Duodenal mucosa (tissue), 2 donors: ENCODE measurements around the gene EDN1.
A peak's percentile ranks its signal among the peaks of the same experiment; 100 is the strongest.
"Not testable (repeated sequence)": the region's sequence is repeated elsewhere in the genome, so short reads cannot be mapped to it uniquely, and the experiment has no call there.

Experiments
- H3K27ac ChIP-seq: one replicate; pipeline ENCODE4 v1.7.0; 2013; ENCODE audit warnings: low read depth, low read length
- H3K27me3 ChIP-seq, 2 donors: one replicate each; pipeline ENCODE4 v1.7.0; 2013; ENCODE audit warnings: low read length in 2 of 2, control low read depth in 1 of 2; ENCODE audit not compliant: insufficient read depth in 2 of 2, control insufficient read depth in 1 of 2
- H3K36me3 ChIP-seq, 2 donors: one replicate each; pipeline ENCODE4 v1.7.0; 2013; ENCODE audit warnings: low read length in 2 of 2, control low read depth in 1 of 2; ENCODE audit not compliant: insufficient read depth in 2 of 2, control insufficient read depth in 1 of 2
- H3K4me1 ChIP-seq, 2 donors: one replicate each; pipeline ENCODE4 v1.7.0; 2013; ENCODE audit warnings: low read length in 2 of 2, control low read depth in 1 of 2; ENCODE audit not compliant: insufficient read depth in 2 of 2, control insufficient read depth in 1 of 2
- H3K4me3 ChIP-seq, 2 donors: one replicate each; pipeline ENCODE4 v1.7.0; 2013; ENCODE audit warnings: low read length in 2 of 2, low read depth in 1 of 2
- H3K9ac ChIP-seq, 2 donors: one replicate each; pipeline ENCODE4 v1.7.0; 2013; ENCODE audit warnings: low read length in 2 of 2, low read depth in 1 of 2
- H3K9me3 ChIP-seq, 2 donors: one replicate each; pipeline ENCODE4 v1.7.0; 2013; ENCODE audit warnings: low read length in 2 of 2, control low read depth in 1 of 2; ENCODE audit not compliant: control insufficient read depth in 1 of 2

The EDN1 gene

DNA sequence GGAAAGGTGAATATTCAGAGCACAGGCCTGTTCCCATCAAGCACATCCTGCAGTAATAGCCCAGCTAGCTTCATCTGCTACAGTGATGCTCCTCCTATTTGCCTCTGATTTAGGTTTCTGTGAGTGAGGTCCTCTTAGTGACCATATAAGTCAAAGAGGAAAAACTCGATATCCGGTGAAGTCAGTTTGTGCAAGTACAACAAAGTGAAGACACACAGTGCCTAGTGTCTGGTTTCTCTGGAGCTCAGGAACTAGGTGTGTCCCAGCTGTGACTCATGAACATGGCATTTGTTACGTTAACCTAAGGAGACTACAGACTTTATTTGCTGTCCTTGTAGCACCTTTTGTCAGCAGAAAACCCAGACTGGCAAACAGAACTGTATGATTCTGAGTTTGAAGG is 33.9 kb downstream of the EDN1 start:
- no peak overlapping the region for H3K9ac ChIP-seq
- no peak overlapping the region for H3K4me3 ChIP-seq
- no peak overlapping the region for H3K27ac ChIP-seq

GRCh38 chr6:12324748-12325147 is 34.6 kb downstream of the EDN1 start:
- Histone ChIP-seq H3K4me1 (peaks cover 8 to 18% of the 10 kb centered on the region in 2 donors), H3K27me3 (no peaks in the 10 kb centered on the region), H3K36me3 (no peaks in the 10 kb centered on the region), H3K27ac (peak overlapping the region; percentile 10), H3K9ac (no peak overlapping the region), H3K9me3 (no peaks in the 10 kb centered on the region), H3K4me3 (no peak overlapping the region)

More for the DNA sequence above, 33.9 kb downstream of the EDN1 start:
- Histone ChIP-seq H3K9me3 (no peaks in the 10 kb centered on the region), H3K4me1 (peaks cover 8 to 18% of the 10 kb centered on the region in 2 donors), H3K27me3 (no peaks in the 10 kb centered on the region), H3K36me3 (no peaks in the 10 kb centered on the region)

- no peaks in the 10 kb centered on the region for H3K36me3 ChIP-seq
- H3K4me1 ChIP-seq, result peaks cover 8 to 18% of the 10 kb centered on the region in 2 donors
- no peak overlapping the region for H3K9ac ChIP-seq
- no peaks in the 10 kb centered on the region for H3K27me3 ChIP-seq
- H3K4me3 ChIP-seq, result no peak overlapping the region
- no peaks in the 10 kb centered on the region for H3K9me3 ChIP-seq
- H3K27ac ChIP-seq, result no peak overlapping the region
These were observed 35.7 kb downstream of the EDN1 start for GRCh38 chr6:12325872-12326271.

- Histone ChIP-seq H3K36me3 (no peaks in the 10 kb centered on the region), H3K4me3 (no peak overlapping the region), H3K4me1 (peaks cover 21 to 28% of the 10 kb centered on the region in 2 donors), H3K27me3 (no peaks in the 10 kb centered on the region), H3K9me3 (no peaks in the 10 kb centered on the region), H3K9ac (no peak overlapping the region), H3K27ac (no peak overlapping the region)
These were observed 37.2 kb downstream of the EDN1 start for GRCh38 chr6:12327391-12327790.

DNA sequence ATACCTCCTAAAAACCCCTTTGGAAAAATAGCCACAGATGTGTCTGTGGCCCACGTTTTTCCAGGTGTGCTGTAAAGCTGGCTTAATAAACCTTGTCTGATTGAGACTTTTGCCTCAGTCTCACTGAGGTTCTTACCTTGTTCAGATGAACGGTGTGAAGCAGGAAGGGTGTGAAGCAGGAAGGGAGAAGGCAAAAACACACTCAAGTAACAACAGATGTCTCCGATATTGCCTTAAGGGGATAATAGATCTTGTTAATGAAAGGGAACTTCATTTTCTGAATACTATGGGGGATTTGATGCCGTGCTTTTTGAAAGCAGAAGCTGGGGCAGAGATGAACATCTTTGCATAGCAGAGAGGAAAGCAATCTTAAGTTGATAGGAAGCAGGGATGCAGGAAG is 37.8 kb downstream of the EDN1 start:
- Histone ChIP-seq H3K9ac (no peak overlapping the region), H3K4me1 (peaks cover 24% of the 10 kb centered on the region in 2 donors), H3K4me3 (no peak overlapping the region), H3K9me3 (no peaks in the 10 kb centered on the region), H3K36me3 (no peaks in the 10 kb centered on the region), H3K27ac (no peak overlapping the region), H3K27me3 (no peaks in the 10 kb centered on the region)

DNA sequence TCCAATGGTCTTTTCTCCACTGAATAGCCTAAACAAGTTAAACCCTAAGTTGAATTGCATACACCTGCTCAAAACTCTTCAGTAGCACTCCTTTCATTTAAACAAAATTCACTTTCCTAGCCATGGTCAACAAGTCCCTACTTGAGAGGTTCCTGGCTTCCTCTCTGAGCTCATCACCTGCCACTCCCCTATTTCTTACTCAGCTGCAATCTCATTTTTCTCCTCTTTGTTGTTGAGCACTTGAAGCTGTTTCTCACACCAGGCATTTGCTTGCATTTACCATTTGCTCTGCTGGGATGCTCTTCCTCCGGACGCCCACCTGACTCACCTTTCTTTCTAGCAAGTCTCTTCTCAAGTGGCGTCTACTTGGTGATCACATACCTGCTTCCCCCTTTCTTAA is 38.5 kb downstream of the EDN1 start:
- H3K27ac ChIP-seq, result no peak overlapping the region
- no peaks in the 10 kb centered on the region for H3K36me3 ChIP-seq
- peaks cover 20 to 24% of the 10 kb centered on the region in 2 donors for H3K4me1 ChIP-seq

GRCh38 chr6:12331474-12331873 is 41.3 kb downstream of the EDN1 start:
- H3K4me3 ChIP-seq, result no peak overlapping the region
- H3K27ac ChIP-seq, result no peak overlapping the region
- H3K9ac ChIP-seq, result no peak overlapping the region
- H3K36me3 ChIP-seq, result no peaks in the 10 kb centered on the region
- peaks cover 23 to 30% of the 10 kb centered on the region in 2 donors for H3K4me1 ChIP-seq
- no peaks in the 10 kb centered on the region for H3K9me3 ChIP-seq
- no peaks in the 10 kb centered on the region for H3K27me3 ChIP-seq

More for the DNA sequence above, 38.5 kb downstream of the EDN1 start:
- no peak overlapping the region for H3K9ac ChIP-seq
- no peaks in the 10 kb centered on the region for H3K9me3 ChIP-seq
- H3K27me3 ChIP-seq, result no peaks in the 10 kb centered on the region
- H3K4me3 ChIP-seq, result no peak overlapping the region

GRCh38 chr6:12331951-12332749 is 42.0 kb downstream of the EDN1 start:
- no peak overlapping the region for H3K4me3 ChIP-seq
- H3K27ac ChIP-seq, result peak overlapping the region; percentile 40
- peaks cover 23 to 33% of the 10 kb centered on the region in 2 donors for H3K4me1 ChIP-seq
- no peak overlapping the region for H3K9ac ChIP-seq
- no peaks in the 10 kb centered on the region for H3K9me3 ChIP-seq
- H3K36me3 ChIP-seq, result no peaks in the 10 kb centered on the region
- H3K27me3 ChIP-seq, result no peaks in the 10 kb centered on the region

DNA sequence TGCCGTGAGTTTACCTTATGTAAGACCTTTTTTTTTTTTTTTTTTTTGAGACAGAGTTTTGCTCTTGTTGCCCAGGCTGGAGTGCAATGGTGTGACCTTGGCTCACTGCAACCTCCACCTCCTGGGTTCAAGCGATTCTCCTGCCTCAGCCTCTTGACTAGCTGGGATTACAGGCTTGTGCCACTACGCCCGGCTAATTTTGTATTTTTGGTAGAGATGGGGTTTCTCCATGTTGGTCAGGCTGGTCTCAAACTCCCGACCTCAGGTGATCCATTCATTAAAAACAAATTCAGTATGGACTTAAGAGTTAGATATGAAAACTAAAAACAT is 42.6 kb downstream of the EDN1 start:
- not testable (repeated sequence) for H3K36me3 ChIP-seq, H3K4me3 ChIP-seq, H3K9ac ChIP-seq, H3K9me3 ChIP-seq, H3K27me3 ChIP-seq, H3K27ac ChIP-seq
- peaks cover 23 to 33% of the 10 kb centered on the region in 2 donors for H3K4me1 ChIP-seq

DNA sequence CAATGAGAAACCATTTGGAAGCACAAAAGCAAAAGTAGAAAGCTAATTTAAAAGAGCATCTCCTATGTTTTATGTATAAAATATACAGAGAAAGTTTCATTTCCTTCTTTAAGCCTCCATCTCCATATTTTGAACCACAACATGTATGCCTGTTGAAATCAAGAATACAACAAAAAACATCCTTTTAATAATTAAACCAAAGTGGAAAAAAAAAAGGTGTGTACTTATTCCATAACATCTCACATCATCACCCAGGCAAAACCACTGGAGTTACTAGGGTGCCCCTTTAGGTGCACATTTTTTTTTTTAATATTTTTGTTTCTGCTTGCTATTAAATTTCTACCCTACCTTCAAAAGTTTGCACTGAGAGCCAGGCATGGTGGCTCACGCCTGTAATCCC is 43.0 kb downstream of the EDN1 start:
- Histone ChIP-seq H3K36me3 (no peaks in the 10 kb centered on the region), H3K27me3 (no peaks in the 10 kb centered on the region), H3K4me3 (no peak overlapping the region), H3K27ac (no peak overlapping the region), H3K4me1 (peaks cover 23 to 33% of the 10 kb centered on the region in 2 donors), H3K9ac (no peak overlapping the region), H3K9me3 (no peaks in the 10 kb centered on the region)
